Measurements from ENCODE around the gene POMT1.

The POMT1 gene

GRCh38 chr9:131476777-131477345, 25.9 kb upstream of the POMT1 start:
- Histone ChIP-seq H3K36me3 (ENCODE audit: control insufficient read depth in 4 of 4, insufficient read depth in 4 of 4, low read length in 3 of 4) (peaks cover 21 to 93% (median 82%) of the 10 kb centered on the region in 4 experiments), H3K27ac (ENCODE audit: insufficient read depth in 1 of 2, low read depth in 1 of 2, low read length in 2 of 2, poor library complexity in 1 of 2, severe bottlenecking in 2 of 2) (no peak overlapping the region), H3K9me3 (ENCODE audit: control extremely low read depth in 1 of 5, control insufficient read depth in 4 of 5, insufficient read depth in 2 of 5, low read depth in 1 of 5, low read length in 4 of 5) (no peaks in the 10 kb centered on the region), H3K4me1 (ENCODE audit: control extremely low read depth in 1 of 4, control insufficient read depth in 4 of 4, insufficient read depth in 4 of 4, low read length in 3 of 4) (no peaks in the 10 kb centered on the region), H3K4me3 (ENCODE audit: control insufficient read depth in 1 of 7, extremely low read depth in 1 of 7, insufficient read depth in 4 of 7, low read depth in 2 of 7, low read length in 6 of 7) (no peak overlapping the region), H3K27me3 (replicated peaks in 2 of 5; ENCODE audit: control insufficient read depth in 4 of 5, insufficient read depth in 5 of 5, low read length in 4 of 5) (no peaks in the 10 kb centered on the region)
- POLR2A ChIA-PET: no interaction called here
- DNase-seq: no peak
- CTCF ChIA-PET: interaction anchor here (0.9 to 4.7 kb wide), 7 partner anchors 9 to 127 kb away, joined by 3 to 29 read pairs (median 3); no protein-coding TSS in a partner anchor
- WGBS (ENCODE audit: insufficient coverage): 98% methylated on average over 18 of the region's 18 CpGs

DNA sequence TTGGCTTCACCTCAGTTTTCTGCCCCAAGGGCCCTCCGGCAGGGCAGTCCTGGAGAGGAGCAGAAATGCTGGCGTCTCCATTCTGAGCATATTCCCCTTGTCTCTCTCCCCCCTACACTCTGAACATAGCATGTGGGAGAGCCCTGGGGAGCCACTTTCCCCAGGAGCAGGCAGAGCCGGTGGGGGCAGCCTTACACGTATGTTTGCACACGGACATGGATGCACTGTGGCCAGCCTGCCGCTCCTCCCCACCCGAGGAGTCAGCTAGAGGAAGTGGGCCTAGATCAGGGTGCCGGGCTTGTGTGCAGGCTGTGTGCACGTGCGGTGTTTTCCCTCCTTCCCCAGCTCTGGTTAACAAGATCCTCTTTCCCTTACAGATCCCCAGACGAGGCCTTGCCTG, 25.4 kb upstream of the POMT1 start:
- H3K4me1 ChIP-seq (ENCODE audit: control extremely low read depth in 1 of 4, control insufficient read depth in 4 of 4, insufficient read depth in 4 of 4, low read length in 3 of 4): no peaks in the 10 kb centered on the region
- DNase-seq: no peak
- peaks cover 21 to 96% (median 82%) of the 10 kb centered on the region in 4 experiments for H3K36me3 ChIP-seq (ENCODE audit: control insufficient read depth in 4 of 4, insufficient read depth in 4 of 4, low read length in 3 of 4)
- H3K27ac ChIP-seq (ENCODE audit: insufficient read depth in 1 of 2, low read depth in 1 of 2, low read length in 2 of 2, poor library complexity in 1 of 2, severe bottlenecking in 2 of 2): no peak overlapping the region
- WGBS (ENCODE audit: insufficient coverage): 88% methylated on average over 9 of the region's 11 CpGs
- H3K9me3 ChIP-seq (ENCODE audit: control extremely low read depth in 1 of 5, control insufficient read depth in 4 of 5, insufficient read depth in 2 of 5, low read depth in 1 of 5, low read length in 4 of 5): no peaks in the 10 kb centered on the region
- CTCF ChIA-PET: interaction anchor here (0.8 to 4.7 kb wide), 8 partner anchors 9 to 127 kb away, joined by 3 to 29 read pairs (median 3); no protein-coding TSS in a partner anchor
- no peaks in the 10 kb centered on the region for H3K27me3 ChIP-seq (replicated peaks in 2 of 5; ENCODE audit: control insufficient read depth in 4 of 5, insufficient read depth in 5 of 5, low read length in 4 of 5)
- POLR2A ChIA-PET: no interaction called here
- no peak overlapping the region for H3K4me3 ChIP-seq (ENCODE audit: control insufficient read depth in 1 of 7, extremely low read depth in 1 of 7, insufficient read depth in 4 of 7, low read depth in 2 of 7, low read length in 6 of 7)

GRCh38 chr9:131477816-131478419, 24.8 kb upstream of the POMT1 start:
- H3K4me1 ChIP-seq (ENCODE audit: control extremely low read depth in 1 of 4, control insufficient read depth in 4 of 4, insufficient read depth in 4 of 4, low read length in 3 of 4): no peaks in the 10 kb centered on the region
- ChIA-PET POLR2A (no interaction called here), CTCF (interaction anchor here (0.6 to 4.7 kb wide), 11 partner anchors 10 to 130 kb away, joined by 3 to 29 read pairs (median 3); no protein-coding TSS in a partner anchor)
- no peak for DNase-seq
- H3K9me3 ChIP-seq (ENCODE audit: control extremely low read depth in 1 of 5, control insufficient read depth in 4 of 5, insufficient read depth in 2 of 5, low read depth in 1 of 5, low read length in 4 of 5): no peaks in the 10 kb centered on the region
- H3K36me3 ChIP-seq (ENCODE audit: control insufficient read depth in 4 of 4, insufficient read depth in 4 of 4, low read length in 3 of 4): peaks cover 23 to 97% (median 81%) of the 10 kb centered on the region in 4 experiments
- 98% methylated on average over 19 of the region's 19 CpGs for WGBS (ENCODE audit: insufficient coverage)
- H3K27ac ChIP-seq (ENCODE audit: insufficient read depth in 1 of 2, low read depth in 1 of 2, low read length in 2 of 2, poor library complexity in 1 of 2, severe bottlenecking in 2 of 2): no peak overlapping the region
- no peak overlapping the region for H3K4me3 ChIP-seq (ENCODE audit: control insufficient read depth in 1 of 7, extremely low read depth in 1 of 7, insufficient read depth in 4 of 7, low read depth in 2 of 7, low read length in 6 of 7)
- H3K27me3 ChIP-seq (replicated peaks in 2 of 5; ENCODE audit: control insufficient read depth in 4 of 5, insufficient read depth in 5 of 5, low read length in 4 of 5): no peaks in the 10 kb centered on the region

DNA sequence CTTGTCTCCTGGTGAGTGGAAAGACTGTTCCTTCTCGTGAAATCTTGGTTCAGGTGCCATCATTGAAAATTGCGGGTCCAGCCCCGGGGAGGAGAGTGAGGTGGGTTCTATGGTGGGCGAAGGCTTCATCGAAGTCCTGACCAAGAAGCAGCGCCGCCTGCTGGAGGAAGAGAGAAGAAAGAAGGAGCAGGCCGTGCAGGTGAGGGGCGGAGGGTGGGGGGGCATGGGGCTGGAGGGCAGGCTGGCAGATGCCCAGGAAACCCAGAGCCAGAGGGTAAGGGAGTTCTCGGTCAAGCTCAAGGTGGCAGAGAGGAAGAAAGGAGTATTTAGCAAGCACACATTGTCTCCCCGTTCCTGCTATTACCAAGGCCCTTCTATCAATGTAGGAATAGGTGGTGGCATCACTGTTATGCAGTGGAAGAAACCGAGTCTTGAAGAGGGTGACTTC, 24.3 kb upstream of the POMT1 start:
- ChIA-PET POLR2A (no interaction called here), CTCF (interaction anchor here (0.6 to 4.7 kb wide), 9 partner anchors 10 to 130 kb away, joined by 3 to 29 read pairs (median 3); no protein-coding TSS in a partner anchor)
- no peaks in the 10 kb centered on the region for H3K27me3 ChIP-seq (replicated peaks in 2 of 5; ENCODE audit: control insufficient read depth in 4 of 5, insufficient read depth in 5 of 5, low read length in 4 of 5)
- no peaks in the 10 kb centered on the region for H3K4me1 ChIP-seq (ENCODE audit: control extremely low read depth in 1 of 4, control insufficient read depth in 4 of 4, insufficient read depth in 4 of 4, low read length in 3 of 4)
- no peak overlapping the region for H3K27ac ChIP-seq (ENCODE audit: insufficient read depth in 1 of 2, low read depth in 1 of 2, low read length in 2 of 2, poor library complexity in 1 of 2, severe bottlenecking in 2 of 2)
- H3K36me3 ChIP-seq (ENCODE audit: control insufficient read depth in 4 of 4, insufficient read depth in 4 of 4, low read length in 3 of 4): peaks cover 19 to 97% (median 79%) of the 10 kb centered on the region in 4 experiments
- WGBS (ENCODE audit: insufficient coverage): 94% methylated on average over 3 of the region's 12 CpGs
- peak; percentile 44 to 66 (median 58) for DNase-seq
- no peaks in the 10 kb centered on the region for H3K9me3 ChIP-seq (ENCODE audit: control extremely low read depth in 1 of 5, control insufficient read depth in 4 of 5, insufficient read depth in 2 of 5, low read depth in 1 of 5, low read length in 4 of 5)
- no peak overlapping the region for H3K4me3 ChIP-seq (ENCODE audit: control insufficient read depth in 1 of 7, extremely low read depth in 1 of 7, insufficient read depth in 4 of 7, low read depth in 2 of 7, low read length in 6 of 7)

DNA sequence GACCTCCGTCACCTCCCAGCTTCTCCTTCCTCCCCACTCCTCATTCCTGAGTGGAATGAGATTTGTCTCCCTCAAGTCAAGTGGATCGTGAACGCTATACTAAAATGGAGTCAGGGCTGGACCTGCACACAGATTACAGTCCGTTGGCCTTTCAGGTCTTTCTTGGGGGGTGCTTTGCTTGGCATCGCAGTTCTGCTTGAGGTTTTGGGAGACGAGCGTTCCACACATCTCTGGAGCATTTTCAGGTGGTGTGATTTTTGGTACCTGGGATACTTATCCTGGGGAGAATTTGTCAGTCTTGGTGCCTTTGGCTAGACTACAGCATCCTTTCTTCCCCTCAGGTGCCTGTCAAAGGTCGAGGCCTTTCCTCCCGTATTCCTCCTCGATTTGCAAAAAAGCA, 23.8 kb upstream of the POMT1 start:
- no peaks in the 10 kb centered on the region for H3K4me1 ChIP-seq (ENCODE audit: control extremely low read depth in 1 of 4, control insufficient read depth in 4 of 4, insufficient read depth in 4 of 4, low read length in 3 of 4)
- CTCF ChIA-PET: interaction anchor here (0.9 to 4.7 kb wide), 4 partner anchors 11 to 129 kb away, joined by 3 to 29 read pairs (median 4); no protein-coding TSS in a partner anchor
- WGBS (ENCODE audit: insufficient coverage): 98% methylated on average over 9 of the region's 10 CpGs

GRCh38 chr9:131480258-131480657, 22.5 kb upstream of the POMT1 start:
- no peaks in the 10 kb centered on the region for H3K27me3 ChIP-seq (replicated peaks in 2 of 5; ENCODE audit: control insufficient read depth in 4 of 5, insufficient read depth in 5 of 5, low read length in 4 of 5)
- CTCF ChIA-PET: interaction anchor here (0.8 to 4.7 kb wide), 3 partner anchors 27 to 130 kb away, joined by 3 to 29 read pairs (median 3); no protein-coding TSS in a partner anchor
- POLR2A ChIA-PET: interaction anchor here (1.0 kb wide), 1 partner anchor 18 kb away, joined by 3 read pairs; no protein-coding TSS in a partner anchor

More for the DNA sequence above, 23.8 kb upstream of the POMT1 start:
- Histone ChIP-seq H3K36me3 (ENCODE audit: control insufficient read depth in 4 of 4, insufficient read depth in 4 of 4, low read length in 3 of 4) (peaks cover 20 to 97% (median 79%) of the 10 kb centered on the region in 4 experiments), H3K9me3 (ENCODE audit: control extremely low read depth in 1 of 5, control insufficient read depth in 4 of 5, insufficient read depth in 2 of 5, low read depth in 1 of 5, low read length in 4 of 5) (no peaks in the 10 kb centered on the region), H3K4me3 (ENCODE audit: control insufficient read depth in 1 of 7, extremely low read depth in 1 of 7, insufficient read depth in 4 of 7, low read depth in 2 of 7, low read length in 6 of 7) (no peak overlapping the region), H3K27me3 (replicated peaks in 2 of 5; ENCODE audit: control insufficient read depth in 4 of 5, insufficient read depth in 5 of 5, low read length in 4 of 5) (no peaks in the 10 kb centered on the region), H3K27ac (ENCODE audit: insufficient read depth in 1 of 2, low read depth in 1 of 2, low read length in 2 of 2, poor library complexity in 1 of 2, severe bottlenecking in 2 of 2) (no peak overlapping the region)
- POLR2A ChIA-PET: no interaction called here
- DNase-seq: no peak

More at GRCh38 chr9:131480258-131480657, 22.5 kb upstream of the POMT1 start:
- no peak for DNase-seq
- Histone ChIP-seq H3K36me3 (ENCODE audit: control insufficient read depth in 4 of 4, insufficient read depth in 4 of 4, low read length in 3 of 4) (peaks cover 18 to 97% (median 82%) of the 10 kb centered on the region in 4 experiments), H3K27ac (ENCODE audit: insufficient read depth in 1 of 2, low read depth in 1 of 2, low read length in 2 of 2, poor library complexity in 1 of 2, severe bottlenecking in 2 of 2) (no peak overlapping the region), H3K9me3 (ENCODE audit: control extremely low read depth in 1 of 5, control insufficient read depth in 4 of 5, insufficient read depth in 2 of 5, low read depth in 1 of 5, low read length in 4 of 5) (no peaks in the 10 kb centered on the region), H3K4me3 (ENCODE audit: control insufficient read depth in 1 of 7, extremely low read depth in 1 of 7, insufficient read depth in 4 of 7, low read depth in 2 of 7, low read length in 6 of 7) (no peak overlapping the region), H3K4me1 (ENCODE audit: control extremely low read depth in 1 of 4, control insufficient read depth in 4 of 4, insufficient read depth in 4 of 4, low read length in 3 of 4) (no peaks in the 10 kb centered on the region)
- WGBS (ENCODE audit: insufficient coverage): no CpG with 5 or more reads among the region's 1 CpG
